GM12801 (cell line): Measurements from ENCODE around the gene S100A6.

Experiments used
- CTCF ChIP-seq: IDR thresholded peaks from one replicate; pipeline ENCODE4 v1.5.1; 2011; ENCODE audit warnings: control low read depth; ENCODE audit not compliant: insufficient read length; ENCODE audit errors: extremely low read depth

Gene S100A6

GRCh38 chr1:153566414-153567371, 30.9 kb upstream of the S100A6 start:
- no peak for TF ChIP-seq CTCF

- no peak for TF ChIP-seq CTCF
Measured at GRCh38 chr1:153565529-153566374, 30.0 kb upstream of the S100A6 start, which contains the start of gene S100A2. S100A2 (minus strand) TSS chr1:153565844; CDS start chr1:153563877, 1,967 bp downstream.

- no peak for TF ChIP-seq CTCF
Measured at GRCh38 chr1:153563991-153564390, 28.2 kb upstream of the S100A6 start.

- TF ChIP-seq CTCF = no peak
Measured at GRCh38 chr1:153563483-153563901, 27.7 kb upstream of the S100A6 start.

GRCh38 chr1:153561466-153561985, 25.7 kb upstream of the S100A6 start:
- no peak for TF ChIP-seq CTCF

- TF ChIP-seq CTCF = no peak
Measured at GRCh38 chr1:153560771-153561465, 25.1 kb upstream of the S100A6 start.

GRCh38 chr1:153560241-153560640, 24.4 kb upstream of the S100A6 start:
- TF ChIP-seq CTCF = no peak
